ENCODE results near the gene MX2.
"Not testable (repeated sequence)": the region's sequence is repeated elsewhere in the genome, so short reads cannot be mapped to it uniquely, and the experiment has no call there.

The MX2 gene

DNA sequence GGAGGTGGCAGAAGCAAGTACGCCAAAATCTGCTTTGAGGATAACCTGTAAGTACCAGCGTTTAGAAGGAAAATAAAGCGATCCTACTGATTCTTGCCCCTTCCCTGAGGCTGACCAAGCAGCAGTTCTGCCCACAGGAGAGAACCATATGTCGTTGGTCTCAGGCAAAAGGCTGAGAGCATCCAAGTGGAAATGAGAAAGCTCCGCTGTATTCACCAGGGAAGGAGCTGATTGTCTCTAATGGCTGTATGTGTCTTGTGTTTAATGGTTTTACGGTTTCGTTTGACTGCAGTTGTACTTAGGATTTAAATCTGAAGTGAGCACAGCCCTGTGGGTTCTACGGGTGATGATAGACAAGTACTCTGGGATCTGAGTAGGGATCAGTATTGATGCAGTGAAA, 23.4 kb upstream of the MX2 start:
- DNase-seq = no peak

DNA sequence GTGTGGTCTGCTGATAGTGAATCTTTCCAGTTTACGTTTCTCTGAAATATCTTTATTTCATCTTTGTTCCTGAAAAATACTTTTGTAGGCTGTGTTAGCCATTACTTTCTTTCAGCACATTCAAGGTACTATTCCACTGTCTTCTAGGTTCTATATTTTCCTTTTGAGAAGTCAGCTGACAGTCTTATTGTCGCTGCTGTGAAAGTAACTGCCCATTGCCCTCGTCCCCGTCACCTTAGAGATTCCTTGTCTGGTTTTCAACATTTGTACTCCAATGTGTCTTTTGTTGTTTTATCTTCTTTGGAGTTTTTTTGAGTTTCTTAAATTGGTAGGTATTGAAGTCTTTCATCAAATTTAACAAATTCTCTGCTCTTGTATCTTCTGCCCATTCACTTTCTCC, 19.8 kb upstream of the MX2 start:
- no peak for DNase-seq

DNA sequence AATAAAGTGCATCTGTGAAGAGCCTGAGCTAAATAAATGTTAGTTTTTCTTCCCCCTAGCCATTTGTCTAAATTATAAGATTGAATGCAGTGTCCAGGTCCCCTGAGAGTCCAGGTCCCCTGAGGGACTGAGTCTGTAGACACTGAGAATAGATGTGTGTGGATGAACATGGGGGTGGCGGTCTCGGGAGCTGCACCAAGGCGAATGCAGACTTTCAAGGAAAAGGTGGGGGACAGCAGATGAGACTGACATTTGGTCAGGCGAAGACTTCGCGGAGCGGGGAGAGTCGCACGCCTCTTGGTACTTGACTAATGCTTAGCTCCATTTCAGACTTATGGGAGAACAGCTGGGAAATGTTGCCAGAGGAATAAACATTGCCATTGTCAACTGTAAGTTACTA, 17.7 kb upstream of the MX2 start:
- no peak for DNase-seq

GRCh38 chr21:41345356-41345755, 16.5 kb upstream of the MX2 start:
- no peak for DNase-seq

DNA sequence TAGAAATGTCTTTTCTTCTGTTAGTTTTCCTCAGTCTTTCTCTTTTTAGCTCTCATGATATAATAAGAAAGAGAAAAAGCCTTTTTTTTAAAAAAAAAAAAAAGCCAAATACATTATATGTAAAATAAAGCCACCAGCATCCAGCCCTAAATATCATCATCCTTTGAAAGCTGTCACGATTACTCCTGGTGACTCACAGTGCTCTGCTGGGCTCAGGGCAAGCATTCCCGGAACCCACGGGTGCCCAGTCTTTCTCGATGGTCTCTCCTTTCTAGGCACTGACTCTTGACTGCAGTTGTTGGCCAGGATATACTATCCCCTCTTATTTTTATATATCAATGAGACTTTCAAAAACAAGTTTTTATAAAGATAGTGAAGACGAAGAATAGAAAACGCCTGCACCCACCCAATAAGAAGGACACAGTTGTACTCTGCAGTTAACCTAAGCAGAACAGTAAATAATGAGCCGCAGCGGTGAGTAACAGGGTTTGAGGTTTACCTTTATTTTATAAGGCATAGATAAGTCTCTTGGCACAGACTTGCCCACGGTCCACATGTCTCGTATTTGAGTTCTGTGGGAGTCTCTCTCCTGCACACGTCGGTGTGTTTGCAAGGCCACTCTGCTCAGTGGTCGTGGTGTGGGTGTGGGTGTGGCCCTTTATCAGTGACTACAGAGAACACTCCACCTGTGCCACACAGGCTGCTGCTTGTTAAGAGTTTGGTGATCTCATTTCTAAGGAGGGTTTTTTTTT, 15.7 kb upstream of the MX2 start:
- no peak for DNase-seq

GRCh38 chr21:41346758-41347157, 15.1 kb upstream of the MX2 start:
- no peak for DNase-seq

GRCh38 chr21:41348434-41348833, 13.4 kb upstream of the MX2 start:
- DNase-seq = no peak

DNA sequence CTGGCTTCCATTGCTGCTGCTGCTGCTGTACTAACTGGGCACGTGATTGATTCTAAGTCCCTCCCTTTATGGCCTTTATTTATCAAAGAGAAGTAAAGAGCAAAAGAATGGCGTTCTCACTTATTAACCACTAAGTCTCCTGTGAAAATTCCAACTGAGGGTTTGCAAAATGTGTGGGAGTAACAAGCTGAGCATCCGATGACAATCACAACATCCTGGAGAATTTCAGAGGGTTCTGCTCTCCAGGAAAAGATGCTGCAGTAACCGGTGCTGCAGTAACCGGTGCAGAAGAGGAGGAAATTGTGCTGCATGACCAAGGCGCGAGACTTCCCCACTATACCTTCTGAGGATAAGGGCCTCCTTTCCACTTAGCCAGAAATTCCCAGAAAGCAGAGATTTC, 12.7 kb upstream of the MX2 start:
- no peak for DNase-seq

GRCh38 chr21:41349619-41350390, 12.0 kb upstream of the MX2 start:
- DNase-seq = no peak

DNA sequence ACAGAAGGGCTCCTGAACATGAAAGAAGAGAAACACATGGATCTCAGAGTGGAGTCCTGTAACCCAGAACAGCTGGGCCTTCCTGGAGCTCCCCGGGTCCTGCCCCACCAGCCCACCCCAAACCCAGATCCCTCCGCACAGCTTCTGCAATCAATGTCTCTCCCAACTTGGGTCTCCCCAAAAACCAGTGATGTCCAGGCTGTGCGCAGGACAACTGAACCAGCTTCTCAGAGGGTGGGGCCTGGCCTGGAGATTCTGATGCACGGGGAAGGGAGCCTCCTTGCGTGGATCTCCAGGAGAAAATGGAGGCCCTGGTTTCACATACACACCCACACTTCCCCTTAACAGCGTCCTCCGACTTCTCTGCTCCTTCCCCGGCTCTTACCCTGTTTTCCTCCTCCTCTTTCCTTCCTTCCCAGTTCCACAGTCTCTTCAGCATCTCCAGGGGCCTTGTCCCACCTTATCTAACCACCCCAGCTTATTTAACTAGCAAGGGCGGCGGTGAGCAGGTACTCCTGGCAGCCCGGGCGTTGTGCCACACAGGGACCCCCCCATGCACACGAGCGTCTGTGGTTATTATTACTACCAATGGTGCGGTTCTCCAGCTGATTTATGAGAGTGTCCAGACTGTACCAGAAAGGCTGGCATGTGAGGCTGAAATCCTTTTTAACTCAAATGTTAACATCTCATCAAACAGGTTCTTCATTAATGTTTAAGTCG, 11.2 kb upstream of the MX2 start:
- DNase-seq = no peak

GRCh38 chr21:41357546-41357945, 4.3 kb upstream of the MX2 start:
- no peak for DNase-seq

- DNase-seq = no peak
These were observed 3.3 kb upstream of the MX2 start for GRCh38 chr21:41358193-41359166.

GRCh38 chr21:41359286-41359685, 2.5 kb upstream of the MX2 start:
- no peak for DNase-seq

DNA sequence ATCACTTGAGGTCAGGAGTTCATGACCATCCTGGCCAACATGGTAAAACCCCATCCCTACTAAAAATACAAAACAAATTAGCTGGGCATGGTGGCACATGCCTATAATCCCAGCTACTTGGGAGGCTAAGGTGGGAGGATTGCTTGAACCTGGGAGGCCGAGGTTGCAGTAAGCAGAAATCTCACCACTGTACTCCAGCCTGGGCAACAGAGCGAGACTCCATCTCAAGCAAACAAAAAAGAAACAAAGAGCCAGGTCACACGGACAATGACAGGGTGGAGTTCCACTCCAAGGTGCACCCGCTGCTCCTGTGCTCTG, 2.1 kb upstream of the MX2 start:
- not testable (repeated sequence) for DNase-seq

GRCh38 chr21:41360072-41360821, 1.6 kb upstream of the MX2 start:
- DNase-seq = peak; percentile 44

DNA sequence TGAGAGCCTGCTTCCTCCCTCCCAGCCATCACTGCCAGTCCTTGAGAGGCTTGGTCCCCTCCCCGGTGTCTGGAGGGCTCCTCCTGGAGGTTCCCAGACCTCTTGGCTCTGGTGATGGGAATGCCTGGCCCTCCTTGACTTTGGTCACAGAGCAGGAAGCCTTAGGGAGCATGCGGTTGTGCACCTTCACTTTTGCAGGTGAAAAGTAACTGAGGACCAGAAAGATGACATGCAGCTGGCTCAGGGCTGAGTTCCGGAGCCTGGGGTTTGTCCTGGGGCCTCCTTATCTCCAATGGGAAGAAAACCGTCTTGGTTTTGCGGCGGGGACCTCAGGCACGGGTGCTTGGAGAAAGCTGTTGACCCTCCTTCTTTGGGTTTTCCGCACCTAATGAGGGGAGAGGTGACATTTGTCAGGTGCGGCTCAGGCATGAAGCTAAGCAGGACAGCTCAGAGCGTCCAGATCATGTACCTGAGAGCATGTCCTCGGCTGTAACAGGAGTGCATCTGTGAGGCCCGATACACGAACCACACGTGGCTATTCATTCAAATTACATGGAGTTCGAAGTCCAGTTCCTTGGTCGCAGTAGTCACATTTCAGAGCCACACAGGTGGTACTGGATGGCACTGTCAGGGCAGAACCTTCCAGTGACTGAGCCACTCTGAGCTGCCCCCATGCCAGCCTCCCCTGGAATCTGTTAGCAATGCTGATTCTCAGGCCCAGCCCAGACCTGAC, 608 bp upstream of the MX2 start:
- DNase-seq = no peak

DNA sequence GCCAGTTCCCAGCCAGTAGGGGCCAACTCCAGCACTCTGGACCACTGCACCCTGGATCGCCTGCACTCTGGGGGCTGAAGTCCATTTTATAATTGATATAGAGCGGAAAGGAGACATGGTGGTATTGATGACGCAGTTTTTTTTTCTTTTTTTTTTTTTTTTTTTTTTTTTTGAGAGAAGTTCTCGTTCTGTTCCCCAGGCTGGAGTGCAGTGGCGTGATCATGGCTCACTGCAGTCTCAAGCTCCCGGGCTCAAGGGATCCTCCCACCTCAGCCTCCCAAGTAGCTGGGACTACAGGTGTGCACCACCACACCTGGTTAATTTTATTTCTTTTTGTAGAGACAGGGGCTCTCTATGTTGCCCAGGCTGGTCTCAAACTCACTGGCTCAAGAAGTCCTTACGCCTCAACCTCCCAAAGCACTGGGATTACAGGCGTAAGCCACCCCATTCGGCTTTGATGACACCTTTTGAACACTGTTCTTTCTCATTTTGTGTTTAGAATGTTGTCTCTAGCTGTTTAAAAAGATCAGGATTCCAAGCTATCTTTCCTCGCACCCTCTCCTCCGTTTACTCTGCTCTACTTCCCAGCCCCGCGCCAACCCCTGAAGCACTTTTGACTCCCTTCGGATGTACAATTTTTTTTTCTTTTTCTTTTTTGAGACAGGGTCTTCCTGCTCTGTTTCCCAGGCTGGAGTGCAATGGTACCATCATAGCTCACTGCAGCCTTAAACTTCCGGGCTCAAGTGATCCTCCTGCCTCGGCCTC, 960 bp downstream of the MX2 start:
- DNase-seq = no peak

- DNase-seq = no peak
These were observed 1.8 kb downstream of the MX2 start for GRCh38 chr21:41363370-41364270.

GRCh38 chr21:41364308-41364707, 2.5 kb downstream of the MX2 start:
- DNase-seq = no peak
